Suprapubic skin (tissue), 4 donors: ENCODE data around the gene PDE4D. TPM values are rescaled to one million over a fixed set of nuclear protein-coding genes. Genes with fewer than 3 reads are reported as not detected.

Experiments used
- DNase-seq, 2 donors: peaks; one replicate each; pipeline ENCODE4 v3.0.0-alpha.2; 2019; ENCODE audit warnings: low spot score in 2 of 2
- H3K27ac ChIP-seq: fragments of 200-600 bp; sonication (generic); one replicate; pipeline ENCODE4 v1.5.1; 2019
- H3K27me3 ChIP-seq: fragments of 200-600 bp; sonication (generic); one replicate; pipeline ENCODE4 v1.5.1; 2019
- H3K36me3 ChIP-seq: fragments of 200-600 bp; sonication (generic); one replicate; pipeline ENCODE4 v1.5.1; 2019
- H3K4me1 ChIP-seq: fragments of 200-600 bp; sonication (generic); one replicate; pipeline ENCODE4 v1.5.1; 2019
- H3K4me3 ChIP-seq: fragments of 200-600 bp; sonication (generic); one replicate; pipeline ENCODE4 v1.5.1; 2019; ENCODE audit warnings: mild to moderate bottlenecking
- H3K9me3 ChIP-seq: fragments of 200-600 bp; sonication (generic); one replicate; pipeline ENCODE4 v1.5.1; 2019
- CTCF ChIP-seq, 2 donors: fragments of 200-600 bp in 1 of 2; fragments of 450-650 bp in 1 of 2; sonication (generic) in 1 of 2; IDR thresholded peaks; one replicate each; pipeline ENCODE4 v1.5.1; 2016 to 2019; ENCODE audit warnings: antibody characterized with exemption in 2 of 2, mild to moderate bottlenecking in 1 of 2, moderate library complexity in 1 of 2
- EP300 ChIP-seq: sonication (generic); formaldehyde crosslinking; IDR thresholded peaks from one replicate; pipeline ENCODE4 v1.6.1; 2017; ENCODE audit warnings: antibody characterized with exemption
- POLR2A ChIP-seq, 2 donors: fragments of 450-650 bp; IDR thresholded peaks; one replicate each; pipeline ENCODE4 v1.6.1; 2017; ENCODE audit warnings: antibody characterized with exemption in 2 of 2, mild to moderate bottlenecking in 2 of 2, moderate library complexity in 2 of 2
- POLR2AphosphoS5 ChIP-seq, 3 donors: sonication (generic); formaldehyde crosslinking; IDR thresholded peaks; one replicate each; pipeline ENCODE4 v1.6.1; 2017; ENCODE audit warnings: antibody characterized with exemption in 3 of 3
- WGBS: methylation state at CpG from one replicate; pipeline ENCODE4 v1.1.5; 2018; 5-methylcytosine and 5-hydroxymethylcytosine counted together
- total RNA-seq, 4 donors: library from RNA; depleted of rRNA; stranded (reverse); fragments of >200 nt; gene quantifications; one replicate each; pipeline ENCODE4 v1.1.0, GENCODE V29; 2016

The PDE4D gene
- total RNA-seq, 4 donors from 2014 or later = 26.8 to 57.2 (median 29.9) TPM

GRCh38 chr5:59829922-59830321 lies 63.6 kb downstream of the PDE4D start:
- Histone ChIP-seq H3K4me3 (no peak overlapping the region), H3K4me1 (no peaks in the 10 kb centered on the region), H3K9me3 (no peaks in the 10 kb centered on the region), H3K36me3 (no peaks in the 10 kb centered on the region), H3K27me3 (peaks cover 8% of the 10 kb centered on the region), H3K27ac (no peak overlapping the region)
- no peak for DNase-seq
- 93% methylated on average over 2 of the region's 2 CpGs for WGBS
- no peak for TF ChIP-seq POLR2A (IDR thresholded peaks at IDR 0.05)
- TF ChIP-seq POLR2AphosphoS5 (IDR thresholded peaks at IDR 0.05) = no peak
- no peak for TF ChIP-seq CTCF (IDR thresholded peaks at IDR 0.05)
- no peak for TF ChIP-seq EP300

GRCh38 chr5:59829386-59829785 lies 64.1 kb downstream of the PDE4D start:
- no peaks in the 10 kb centered on the region for H3K4me1 ChIP-seq
- no peak for DNase-seq
- TF ChIP-seq POLR2AphosphoS5 (IDR thresholded peaks at IDR 0.05) (no peak), EP300 (no peak), CTCF (IDR thresholded peaks at IDR 0.05) (no peak), POLR2A (IDR thresholded peaks at IDR 0.05) (no peak)
- no peaks in the 10 kb centered on the region for H3K9me3 ChIP-seq
- no peak overlapping the region for H3K4me3 ChIP-seq
- no peak overlapping the region for H3K27ac ChIP-seq
- WGBS = 61% methylated on average over 1 of the region's 1 CpG
- H3K27me3 ChIP-seq = peaks cover 8% of the 10 kb centered on the region
- H3K36me3 ChIP-seq = no peaks in the 10 kb centered on the region

DNA sequence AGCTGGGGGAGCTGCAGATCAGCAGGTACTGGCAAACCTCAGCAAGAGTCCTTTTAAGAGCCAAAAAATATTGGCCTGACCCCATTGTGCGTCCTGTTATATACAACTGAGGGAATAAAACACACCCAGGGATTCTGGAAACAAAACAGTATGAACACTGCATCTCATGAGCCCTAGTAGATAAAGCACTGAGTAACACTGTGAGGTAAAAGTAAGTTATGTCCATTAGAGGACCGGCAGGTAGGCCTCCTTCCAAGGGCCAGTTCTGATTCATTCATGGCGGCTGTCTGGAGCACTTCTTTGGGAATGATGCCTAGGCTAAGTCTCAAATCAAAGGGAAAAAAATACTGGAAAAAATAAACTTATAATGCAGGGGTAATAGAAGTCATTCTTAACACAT lies 64.9 kb downstream of the PDE4D start:
- WGBS = 92% methylated on average over 3 of the region's 3 CpGs
- no peak for DNase-seq
- Histone ChIP-seq H3K27me3 (peaks cover 8% of the 10 kb centered on the region), H3K27ac (no peak overlapping the region), H3K9me3 (no peaks in the 10 kb centered on the region), H3K36me3 (no peaks in the 10 kb centered on the region), H3K4me3 (no peak overlapping the region), H3K4me1 (no peaks in the 10 kb centered on the region)
- no peak for TF ChIP-seq CTCF (IDR thresholded peaks at IDR 0.05)

DNA sequence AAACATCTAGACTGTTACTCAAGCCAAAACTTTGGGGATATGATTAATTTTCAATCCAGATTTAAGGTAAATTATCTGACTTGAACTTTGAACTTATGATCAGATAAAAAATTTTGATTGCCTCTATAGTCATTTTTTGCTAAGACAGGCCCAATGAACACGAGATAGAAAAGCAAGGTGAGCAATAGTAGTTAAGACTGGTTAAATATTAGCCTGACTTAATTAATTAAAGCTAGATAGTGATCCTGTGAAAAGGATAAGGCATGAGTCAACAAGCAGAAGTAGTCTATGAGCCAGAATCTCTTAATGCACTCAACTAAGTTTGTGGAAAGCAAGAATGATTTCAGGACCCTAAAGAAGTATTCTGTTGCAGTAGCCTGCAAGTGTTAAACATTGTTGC lies 66.5 kb downstream of the PDE4D start:
- Histone ChIP-seq H3K4me1 (no peaks in the 10 kb centered on the region), H3K4me3 (no peak overlapping the region), H3K9me3 (no peaks in the 10 kb centered on the region), H3K27me3 (no peaks in the 10 kb centered on the region), H3K36me3 (no peaks in the 10 kb centered on the region), H3K27ac (no peak overlapping the region)
- DNase-seq = no peak
- 53% methylated on average over 1 of the region's 1 CpG for WGBS
- TF ChIP-seq CTCF (IDR thresholded peaks at IDR 0.05) = no peak
- TF ChIP-seq EP300 = no peak
- TF ChIP-seq POLR2AphosphoS5 (IDR thresholded peaks at IDR 0.05) = no peak
- no peak for TF ChIP-seq POLR2A (IDR thresholded peaks at IDR 0.05)

GRCh38 chr5:59823420-59823819 lies 70.1 kb downstream of the PDE4D start:
- no peak overlapping the region for H3K27ac ChIP-seq
- TF ChIP-seq POLR2AphosphoS5 (IDR thresholded peaks at IDR 0.05) (no peak), EP300 (no peak), CTCF (IDR thresholded peaks at IDR 0.05) (no peak), POLR2A (IDR thresholded peaks at IDR 0.05) (no peak)
- H3K36me3 ChIP-seq = no peaks in the 10 kb centered on the region
- 34% methylated on average over 2 of the region's 2 CpGs for WGBS
- H3K27me3 ChIP-seq = no peaks in the 10 kb centered on the region
- no peak for DNase-seq
- H3K4me3 ChIP-seq = no peak overlapping the region
- H3K4me1 ChIP-seq = no peaks in the 10 kb centered on the region
- no peaks in the 10 kb centered on the region for H3K9me3 ChIP-seq
